Activated CD8-positive, alpha-beta T cell treated with anti-CD3 and anti-CD28 coated beads for 36 hours (primary cell): ENCODE results near the gene GRK3. TPM values are rescaled to one million over a fixed set of nuclear protein-coding genes. Genes with fewer than 3 reads are reported as not detected.

Source experiments
- ATAC-seq: fragments of 200-7000 bp; cut with Tn5 transposase; one replicate; pipeline ENCODE4 v1.10.0; 2021; ENCODE audit warnings: mild to moderate bottlenecking, moderate library complexity
- CTCF ChIA-PET: fragments of 350-600 bp; sonication (Branson Sonifier 250); formaldehyde crosslinking; loops from one replicate; lab custom pipeline; 2021; ENCODE audit warnings: antibody characterized with exemption; lab: Charles Lee
- POLR2A ChIA-PET: fragments of 350-600 bp; sonication (Branson Sonifier 250); formaldehyde crosslinking; loops from one replicate; lab custom pipeline; 2021; ENCODE audit warnings: antibody characterized with exemption; lab: Charles Lee
- DNase-seq: peaks from one replicate; pipeline ENCODE4 v3.0.0-alpha.2; 2020
- H3K27ac Mint-ChIP-seq: one replicate; pipeline ENCODE4 v1.8.0; 2021; ENCODE audit warnings: mild to moderate bottlenecking, mixed read lengths
- H3K27me3 Mint-ChIP-seq: one replicate; pipeline ENCODE4 v1.8.0; 2021; ENCODE audit warnings: mixed read lengths
- H3K36me3 Mint-ChIP-seq: one replicate; pipeline ENCODE4 v1.8.0; 2021; ENCODE audit warnings: low read depth, mixed read lengths
- H3K4me1 Mint-ChIP-seq: one replicate; pipeline ENCODE4 v1.8.0; 2021; ENCODE audit warnings: low read depth, mixed read lengths
- H3K4me3 Mint-ChIP-seq: one replicate; pipeline ENCODE4 v1.8.0; 2021; ENCODE audit warnings: mild to moderate bottlenecking, moderate library complexity, mixed read lengths
- H3K9me3 Mint-ChIP-seq: one replicate; pipeline ENCODE4 v1.8.0; 2021; ENCODE audit warnings: mixed read lengths
- CTCF ChIP-seq: fragments of 200-600 bp; IDR thresholded peaks from one replicate; pipeline ENCODE4 v1.8.0; 2022; ENCODE audit warnings: antibody characterized with exemption, mild to moderate bottlenecking
- intact Hi-C: fragments of 100-400 bp; cut with micrococcal nuclease; formaldehyde crosslinking; loops from one replicate; pipeline ENCODE4 v1.10.0; 2022
- total RNA-seq, 2 experiments: library from RNA; stranded (reverse); gene quantifications; one replicate each; pipeline ENCODE4 v1.2.3, GENCODE V29; 2021

The GRK3 gene
- total RNA-seq, 2 experiments from 2014 or later: 26.3 to 26.7 TPM

GRCh38 chr22:25746012-25746373 lies 181.5 kb downstream of the GRK3 start:
- Mint-ChIP-seq H3K9me3 (no peaks in the 10 kb centered on the region), H3K27me3 (no peaks in the 10 kb centered on the region), H3K4me3 (no peak overlapping the region), H3K4me1 (peaks cover 42% of the 10 kb centered on the region), H3K27ac (peak overlapping the region; percentile 88), H3K36me3 (no peaks in the 10 kb centered on the region)
- intact Hi-C loops: no loop called here
- DNase-seq (no peak), ATAC-seq (peak; percentile 62)
- TF ChIP-seq CTCF: no peak
- CTCF ChIA-PET: interaction anchor here (1.4 kb wide), 1 partner anchor 27 kb away, joined by 5 read pairs; no protein-coding TSS in a partner anchor
- POLR2A ChIA-PET: interaction anchor here (1.3 to 1.4 kb wide), 2 partner anchors 9 kb away, joined by 4 to 8 read pairs; no protein-coding TSS in a partner anchor

GRCh38 chr22:25747245-25747944 lies 182.9 kb downstream of the GRK3 start:
- CTCF ChIA-PET: no interaction called here

GRCh38 chr22:25748140-25748539 lies 183.7 kb downstream of the GRK3 start:
- no peak for ATAC-seq
- Mint-ChIP-seq H3K9me3 (no peaks in the 10 kb centered on the region), H3K4me1 (peaks cover 47% of the 10 kb centered on the region), H3K4me3 (no peak overlapping the region), H3K27me3 (no peaks in the 10 kb centered on the region), H3K27ac (peak overlapping the region; percentile 94), H3K36me3 (no peaks in the 10 kb centered on the region)
- CTCF ChIA-PET: no interaction called here
- DNase-seq: no peak
- TF ChIP-seq CTCF: no peak
- intact Hi-C loops: no loop called here
- POLR2A ChIA-PET: interaction anchor here (1.1 to 1.4 kb wide), 2 partner anchors 10 to 24 kb away, joined by 3 to 5 read pairs; no protein-coding TSS in a partner anchor

More at GRCh38 chr22:25747245-25747944, 182.9 kb downstream of the GRK3 start:
- peak overlapping the region; percentile 63 for H3K27ac Mint-ChIP-seq
- POLR2A ChIA-PET: interaction anchor here (1.4 kb wide), 2 partner anchors 10 kb away, joined by 4 to 5 read pairs; no protein-coding TSS in a partner anchor
- TF ChIP-seq CTCF: no peak
- no peaks in the 10 kb centered on the region for H3K9me3 Mint-ChIP-seq
- ATAC-seq (no peak), DNase-seq (no peak)
- no peaks in the 10 kb centered on the region for H3K36me3 Mint-ChIP-seq
- no peak overlapping the region for H3K4me3 Mint-ChIP-seq
- intact Hi-C loops: no loop called here
- H3K27me3 Mint-ChIP-seq: no peaks in the 10 kb centered on the region
- H3K4me1 Mint-ChIP-seq: peaks cover 47% of the 10 kb centered on the region

GRCh38 chr22:25748704-25749103 lies 184.2 kb downstream of the GRK3 start:
- H3K9me3 Mint-ChIP-seq: no peaks in the 10 kb centered on the region
- no peak for ATAC-seq
- H3K36me3 Mint-ChIP-seq: no peaks in the 10 kb centered on the region
- ChIA-PET CTCF (interaction anchor here (0.7 kb wide), 1 partner anchor 9 kb away, joined by 3 read pairs; no protein-coding TSS in a partner anchor), POLR2A (interaction anchor here (1.1 to 1.4 kb wide), 3 partner anchors 11 to 23 kb away, joined by 3 to 5 read pairs (median 4); no protein-coding TSS in a partner anchor)
- no peaks in the 10 kb centered on the region for H3K27me3 Mint-ChIP-seq
- TF ChIP-seq CTCF: no peak
- H3K27ac Mint-ChIP-seq: peak overlapping the region; percentile 94
- no peak overlapping the region for H3K4me3 Mint-ChIP-seq
- DNase-seq: no peak
- intact Hi-C loops: no loop called here
- H3K4me1 Mint-ChIP-seq: peaks cover 47% of the 10 kb centered on the region
